SK-N-SH treated with all-trans-retinoic acid at 6 μM for 48 hours (cell line): Measurements from ENCODE around the gene ALG10.

Experiments used
- ARNTL ChIP-seq: fragments of 450-650 bp; formaldehyde crosslinking; IDR thresholded peaks from 2 replicates; pipeline ENCODE4 v1.5.0; 2020; ENCODE audit warnings: low read depth, mild to moderate bottlenecking, moderate library complexity, borderline replicate concordance
- CREB5 ChIP-seq: fragments of 250-450 bp; sonication (Bioruptor Pico); IDR thresholded peaks from 2 replicates; pipeline ENCODE4 v1.5.1; 2020; ENCODE audit warnings: low read depth, mild to moderate bottlenecking, moderate library complexity
- GLIS3 ChIP-seq: fragments of 250-450 bp; sonication (Bioruptor Pico); IDR thresholded peaks from 2 replicates; pipeline ENCODE4 v1.5.0; 2020; ENCODE audit warnings: mild to moderate bottlenecking, moderate library complexity
- PATZ1 ChIP-seq: fragments of 250-450 bp; sonication (Bioruptor Pico); IDR thresholded peaks from 2 replicates; pipeline ENCODE4 v1.8.0; 2020; ENCODE audit warnings: mild to moderate bottlenecking, moderate library complexity, borderline replicate concordance
- POU6F1 ChIP-seq: fragments of 250-450 bp; sonication (Bioruptor Pico); IDR thresholded peaks from 2 replicates; pipeline ENCODE4 v1.8.0; 2021; ENCODE audit warnings: low read depth, mild to moderate bottlenecking, moderate library complexity, borderline replicate concordance
- TCF4 ChIP-seq: fragments of 250-450 bp; sonication (Bioruptor Pico); IDR thresholded peaks from 2 replicates; pipeline ENCODE4 v1.8.0; 2021; ENCODE audit warnings: mild to moderate bottlenecking, moderate library complexity, borderline replicate concordance

GRCh38 chr12:33994857-33995808 lies 27.2 kb upstream of the ALG10 start:
- TF ChIP-seq PATZ1 (CRISPR knock-in tag), result no peak
- TF ChIP-seq POU6F1 (CRISPR knock-in tag), result no peak
- no peak for TF ChIP-seq TCF4
- no peak for TF ChIP-seq ARNTL
- TF ChIP-seq GLIS3 (CRISPR knock-in tag), result no peak
- TF ChIP-seq CREB5 (CRISPR knock-in tag), result no peak
